ENCODE data around the gene GFRA3. TPM values are rescaled to one million over a fixed set of nuclear protein-coding genes. Genes with fewer than 3 reads are reported as not detected.
"Not testable (repeated sequence)": the region's sequence is repeated elsewhere in the genome, so short reads cannot be mapped to it uniquely, and the experiment has no call there.

GFRA3 gene
- polyA plus RNA-seq, 3 donors, result 0.28 to 0.90 (median 0.56) TPM

DNA sequence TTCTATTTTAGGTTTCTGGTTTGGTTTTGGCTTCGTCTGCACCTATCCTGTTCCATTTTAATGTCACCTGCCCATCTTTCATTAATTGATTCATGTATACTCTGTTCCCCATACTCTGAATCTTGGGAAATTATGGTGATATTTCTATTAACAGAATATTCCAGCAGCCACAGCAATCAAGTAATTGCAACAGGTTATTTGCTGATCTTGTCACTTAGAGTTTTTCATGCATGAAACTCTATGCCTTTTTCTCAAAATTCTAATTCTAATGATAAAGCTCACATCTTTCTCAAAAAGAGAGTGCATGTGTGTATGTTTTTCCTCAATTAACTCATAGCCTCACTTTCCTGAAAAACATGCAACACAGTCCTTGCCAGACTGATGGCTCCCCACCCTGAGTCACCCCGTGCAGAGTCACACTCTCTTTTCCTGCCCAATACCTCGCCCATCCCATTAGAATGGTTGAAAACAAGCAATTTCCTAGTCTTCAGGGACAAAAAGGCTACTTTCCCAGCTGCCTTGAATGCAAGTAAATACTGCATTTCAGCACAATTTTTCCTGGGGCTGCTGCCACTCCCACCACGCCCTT lies 15.6 kb downstream of the GFRA3 start:
- H3K27ac ChIP-seq (ENCODE audit: low read depth, low read length), result no peak overlapping the region
- 63 to 82% (median 66%) methylated on average over 4 of the region's 4 CpGs for WGBS, 3 donors

DNA sequence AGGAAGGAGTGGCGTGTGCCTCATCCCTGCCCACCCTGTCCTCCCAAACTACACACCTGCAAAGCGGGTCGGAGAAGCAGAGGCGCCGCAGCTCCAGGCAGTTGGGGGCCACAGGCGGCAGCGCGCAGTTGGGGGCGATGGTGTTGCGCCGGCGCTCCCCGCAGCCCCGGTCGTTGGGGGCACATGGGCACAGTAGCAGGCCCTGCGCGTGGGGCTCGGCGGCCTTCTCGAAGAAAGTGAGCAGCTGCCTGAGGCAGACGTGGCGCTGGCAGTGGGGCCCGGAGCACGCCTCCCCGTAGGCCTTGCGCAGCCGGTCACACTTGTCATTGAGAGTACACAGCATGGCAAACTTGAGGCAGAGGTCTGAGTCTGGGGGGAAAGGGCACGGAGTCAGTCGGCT lies 16.8 kb downstream of the GFRA3 start:
- H3K27ac ChIP-seq (ENCODE audit: low read depth, low read length), result no peak overlapping the region
- WGBS, 3 donors, result 69 to 77% (median 76%) methylated on average over 26 to 29 of the region's 29 CpGs

DNA sequence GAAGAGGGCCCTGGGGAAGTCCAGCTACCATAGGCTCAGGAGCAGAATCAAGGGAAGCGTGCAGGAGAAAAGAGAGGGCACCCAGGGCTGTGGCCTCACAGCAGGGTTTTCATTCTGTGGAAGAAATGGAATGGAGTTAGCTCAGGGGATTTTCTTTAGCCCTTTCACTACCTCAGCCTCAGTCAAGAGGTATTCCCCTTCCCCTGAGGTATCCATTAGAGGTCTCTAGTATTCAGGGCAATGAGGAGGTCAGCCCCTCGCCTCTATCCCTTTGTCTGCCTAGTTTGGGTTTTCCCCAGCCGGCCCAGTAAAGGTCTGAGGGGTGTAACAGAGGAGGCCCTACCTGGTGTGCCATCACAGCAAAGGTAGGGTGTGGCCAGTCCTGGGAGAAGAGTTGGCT lies 21.5 kb downstream of the GFRA3 start:
- no peak overlapping the region for H3K27ac ChIP-seq (ENCODE audit: low read depth, low read length)
- WGBS, 3 donors, result 88 to 90% (median 88%) methylated on average over 3 of the region's 3 CpGs

DNA sequence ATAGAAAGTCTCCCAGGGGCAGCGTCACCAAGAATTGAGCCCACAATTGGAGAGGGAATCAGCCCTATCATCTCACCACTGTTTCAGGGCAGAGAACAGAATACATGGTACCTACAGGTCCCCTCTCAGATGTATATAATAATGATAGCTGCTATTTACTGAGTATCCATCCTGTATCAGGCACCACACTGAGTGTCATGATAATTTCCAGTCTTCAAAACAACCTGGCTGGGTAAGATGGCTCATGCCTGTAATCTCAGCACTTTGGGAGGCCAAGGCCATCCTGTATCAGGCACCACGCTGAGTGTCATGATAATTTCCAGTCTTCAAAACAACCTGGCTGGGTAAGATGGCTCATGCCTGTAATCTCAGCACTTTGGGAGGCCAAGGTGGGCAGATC lies 26.6 kb downstream of the GFRA3 start:
- not testable (repeated sequence) for H3K27ac ChIP-seq (ENCODE audit: low read depth, low read length)
- 63 to 98% (median 93%) methylated on average over 2 of the region's 2 CpGs for WGBS, 3 donors

DNA sequence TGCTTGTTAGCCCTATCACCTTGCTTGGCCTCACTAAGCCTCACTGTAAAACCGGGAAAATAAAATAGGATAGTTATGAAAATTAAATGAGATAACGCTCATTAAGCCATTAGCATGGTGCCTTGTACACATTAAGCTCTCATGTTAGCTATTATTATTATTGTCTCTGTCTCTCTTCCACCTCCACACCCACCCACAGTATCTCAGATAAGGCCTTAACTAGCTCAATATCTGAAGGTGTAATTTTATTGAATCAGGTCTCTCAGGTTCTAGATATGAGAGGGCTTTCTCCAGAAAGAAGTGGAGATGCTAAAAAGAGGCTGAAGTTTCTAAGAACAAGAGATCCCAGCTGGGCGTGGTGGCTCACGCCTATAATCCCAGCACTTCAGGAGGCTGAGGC lies 27.6 kb downstream of the GFRA3 start:
- 89 to 92% (median 91%) methylated on average over 4 of the region's 4 CpGs for WGBS, 3 donors
- H3K27ac ChIP-seq (ENCODE audit: low read depth, low read length), result no peak overlapping the region

DNA sequence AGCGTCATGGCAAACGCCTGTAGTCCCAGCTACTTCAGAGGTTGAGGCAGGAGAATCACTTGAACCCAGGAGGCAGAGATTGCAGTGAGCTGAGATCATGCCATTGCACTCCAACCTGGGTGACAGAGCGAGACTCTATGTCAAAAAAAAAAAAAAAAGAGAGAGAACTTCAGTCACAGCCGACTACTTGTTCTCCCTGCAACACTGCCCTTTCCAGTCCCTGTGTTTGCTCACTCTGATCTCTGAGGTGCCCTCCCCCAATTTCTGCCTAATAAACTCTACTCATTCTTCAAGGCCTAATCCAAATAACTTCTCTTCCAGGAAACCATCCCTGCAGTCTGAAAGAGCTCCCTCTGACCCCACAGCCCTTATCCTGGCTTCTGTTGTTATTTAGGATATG lies 28.1 kb downstream of the GFRA3 start:
- 80 to 85% (median 82%) methylated on average over 4 of the region's 4 CpGs for WGBS, 3 donors
- no peak overlapping the region for H3K27ac ChIP-seq (ENCODE audit: low read depth, low read length)

DNA sequence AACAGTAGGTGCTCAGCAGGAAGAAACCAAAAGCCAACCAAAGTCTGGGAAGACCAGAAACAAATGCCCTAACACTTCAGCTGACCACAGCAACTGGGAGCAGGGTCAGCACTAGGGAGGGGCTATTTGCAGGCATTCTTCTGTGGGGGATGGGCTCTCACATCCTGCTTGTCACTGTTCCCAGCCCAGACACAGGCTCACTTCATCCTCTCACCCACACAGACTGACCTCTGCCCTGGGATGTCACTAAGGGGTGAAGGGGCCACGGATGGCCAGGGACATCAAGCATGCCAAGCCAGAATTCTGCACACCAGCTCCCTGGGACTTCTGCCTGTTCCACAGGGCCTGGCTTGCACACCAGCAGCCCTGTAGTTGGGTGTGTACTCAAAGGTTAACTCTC lies 28.7 kb downstream of the GFRA3 start:
- 42 to 53% (median 48%) methylated on average over 1 of the region's 1 CpG for WGBS, 3 donors

DNA sequence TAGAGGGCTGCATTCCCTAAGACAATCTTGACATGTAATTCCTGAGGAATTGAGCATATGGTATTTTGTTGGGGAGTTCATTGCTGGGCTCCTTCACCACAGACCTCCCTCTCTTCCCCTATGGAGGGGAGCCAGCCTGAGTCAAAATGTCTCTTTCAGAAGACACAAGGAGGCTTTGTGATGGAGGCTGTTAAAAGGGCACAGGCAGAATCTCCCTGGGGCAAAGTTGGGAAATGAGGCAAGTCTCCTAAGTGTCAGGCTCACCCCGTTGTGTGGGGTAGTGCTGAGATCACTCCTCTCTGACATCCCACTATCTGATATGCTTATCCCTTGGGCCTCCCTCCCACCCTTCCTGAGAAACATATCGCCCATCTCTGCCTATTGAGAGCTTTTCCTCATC lies 30.6 kb downstream of the GFRA3 start:
- 48 to 74% (median 70%) methylated on average over 2 of the region's 2 CpGs for WGBS, 3 donors
- H3K27ac ChIP-seq (ENCODE audit: low read depth, low read length), result no peak overlapping the region

More for the DNA sequence above, 28.7 kb downstream of the GFRA3 start:
- no peak overlapping the region for H3K27ac ChIP-seq (ENCODE audit: low read depth, low read length)

DNA sequence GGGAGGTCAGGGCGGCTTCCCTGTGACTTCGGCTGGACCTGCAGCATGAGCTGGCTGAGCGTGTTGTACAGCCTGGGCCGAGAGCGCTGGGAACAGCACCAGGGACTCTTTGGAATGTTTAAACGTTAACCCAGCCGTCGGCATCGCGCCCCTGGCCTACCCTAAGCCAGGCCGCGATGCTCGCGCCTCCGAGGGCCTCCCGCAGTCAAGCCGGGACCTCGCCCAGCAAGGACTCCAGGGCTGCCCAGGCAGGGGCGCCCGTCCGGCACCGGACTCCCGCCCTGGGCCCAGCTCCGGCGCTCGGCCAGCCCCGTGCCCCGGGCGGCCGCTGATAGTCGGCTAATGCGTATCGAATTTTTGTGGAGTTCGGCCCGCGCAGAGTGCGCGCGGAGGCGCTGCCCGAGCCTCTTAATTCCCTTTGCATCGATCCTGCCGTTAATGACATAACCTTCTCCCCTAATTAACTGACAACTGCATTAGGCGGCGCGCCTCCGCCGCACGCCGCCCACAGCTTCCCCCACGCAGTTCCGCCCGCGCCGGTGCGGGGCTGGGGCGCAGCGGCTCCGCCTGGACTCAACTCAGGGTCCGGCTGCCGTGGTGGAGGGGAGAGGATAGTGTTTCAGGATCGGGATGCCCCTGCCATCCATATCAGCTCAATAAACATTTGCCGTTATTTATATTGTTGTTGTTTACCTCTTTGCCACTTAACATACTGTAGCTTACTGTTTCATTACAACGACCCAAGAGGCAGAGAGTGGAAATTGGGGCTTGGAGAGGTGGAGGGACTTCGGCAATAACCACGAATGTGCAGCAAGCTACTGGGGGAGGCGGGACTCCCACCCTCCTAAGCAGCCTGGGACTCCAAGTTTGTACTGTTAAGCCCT lies 32.5 kb downstream of the GFRA3 start:
- 4 to 7% (median 4%) methylated on average over 63 to 67 of the region's 67 CpGs for WGBS, 3 donors
- no peak overlapping the region for H3K27ac ChIP-seq (ENCODE audit: low read depth, low read length)

DNA sequence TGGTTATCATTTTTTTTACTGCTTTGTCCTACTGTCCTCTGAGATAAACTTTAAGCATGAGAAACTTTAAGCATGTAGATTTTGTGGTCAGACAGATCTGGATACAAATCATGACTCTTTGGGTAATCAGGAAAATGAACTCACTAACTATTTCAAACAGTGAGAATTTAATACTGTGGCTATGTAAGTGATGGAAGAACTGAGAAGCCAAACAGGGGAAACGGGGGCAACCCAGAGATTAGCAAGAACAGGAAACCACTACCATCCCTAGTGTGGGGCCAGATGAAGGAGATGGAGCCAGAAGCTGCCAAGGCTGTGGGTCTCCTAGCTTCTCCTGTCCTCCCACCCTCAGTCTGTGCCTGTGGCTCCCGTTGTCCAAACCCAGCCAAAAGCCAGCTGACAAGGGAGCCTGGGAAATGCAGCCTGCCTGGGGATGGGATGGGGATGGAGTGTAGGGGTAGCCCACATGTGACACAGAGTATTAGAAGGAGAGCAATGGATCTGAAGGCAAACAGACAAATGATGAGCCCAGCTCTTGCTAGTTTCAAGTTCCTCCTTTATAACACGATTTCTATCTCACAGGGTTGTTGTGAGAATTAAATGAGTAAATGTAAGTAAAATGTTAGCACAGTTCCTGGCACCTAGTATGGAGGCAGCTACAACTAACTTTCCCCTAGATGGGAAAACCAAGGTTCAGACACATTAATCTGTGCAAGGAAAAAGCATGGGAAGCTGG lies 33.6 kb downstream of the GFRA3 start:
- WGBS, 3 donors, result 44 to 79% (median 48%) methylated on average over 3 of the region's 3 CpGs
- H3K27ac ChIP-seq (ENCODE audit: low read depth, low read length), result no peak overlapping the region

DNA sequence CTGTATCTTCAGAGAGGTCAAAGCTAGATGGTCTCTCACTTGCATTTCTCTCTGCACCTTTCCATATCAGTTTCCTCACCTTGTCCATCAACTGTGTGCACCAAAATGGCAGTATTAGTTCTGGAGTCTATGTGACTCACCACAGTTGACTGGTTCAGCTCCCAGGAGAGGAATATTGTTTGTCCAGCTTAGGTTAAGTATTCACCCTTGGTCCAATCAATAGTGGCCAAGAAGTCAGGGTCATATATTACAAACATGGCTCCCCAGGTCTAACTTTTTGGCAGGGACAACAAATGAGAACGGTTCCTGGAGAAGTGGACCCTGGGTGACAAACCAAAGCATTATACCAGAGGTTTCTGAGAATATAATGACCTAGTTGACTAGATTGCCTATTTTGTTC lies 36.4 kb downstream of the GFRA3 start:
- 56 to 96% (median 92%) methylated on average over 1 of the region's 1 CpG for WGBS, 3 donors
- H3K27ac ChIP-seq (ENCODE audit: low read depth, low read length), result no peak overlapping the region

DNA sequence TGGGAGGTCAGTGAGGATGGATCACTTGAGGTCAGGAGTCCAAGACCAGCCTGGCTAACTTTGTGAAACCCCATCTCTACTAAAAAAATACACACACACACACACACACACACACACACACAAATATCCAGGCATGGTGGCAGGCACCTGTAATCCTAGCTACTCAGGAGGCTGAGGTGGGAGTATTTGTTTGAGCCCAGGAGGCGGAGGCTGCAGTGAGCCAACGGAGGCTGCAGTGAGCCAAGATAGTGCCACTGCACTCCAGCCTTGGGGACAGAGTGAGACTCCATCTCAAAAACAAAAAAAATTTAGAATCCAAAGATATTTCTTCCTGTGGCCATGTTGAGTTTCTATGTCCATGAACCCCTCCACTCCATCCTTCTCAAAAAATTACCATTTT lies 39.8 kb downstream of the GFRA3 start:
- 81 to 96% (median 95%) methylated on average over 2 of the region's 2 CpGs for WGBS, 3 donors
- H3K27ac ChIP-seq (ENCODE audit: low read depth, low read length), result no peak overlapping the region

DNA sequence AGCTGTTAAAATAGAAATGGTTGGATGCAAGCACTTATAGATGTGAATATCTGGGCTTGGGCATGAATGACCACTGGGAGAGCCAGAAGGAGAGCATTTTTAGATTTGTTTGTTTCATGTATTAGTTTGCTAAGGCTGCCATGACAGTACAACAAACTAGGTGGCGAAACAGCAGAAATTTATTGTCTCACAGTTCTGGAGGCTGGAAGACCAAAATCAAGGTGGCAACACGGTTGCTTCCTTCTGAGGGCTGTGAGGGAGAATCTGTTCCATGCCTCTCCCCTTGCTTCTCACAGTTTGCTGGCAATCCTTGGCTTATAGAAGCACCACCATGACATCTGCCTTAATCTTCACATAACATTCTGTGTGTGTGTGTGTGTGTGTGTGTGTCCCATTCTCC lies 41.1 kb downstream of the GFRA3 start:
- 78 to 86% (median 82%) methylated on average over 2 of the region's 2 CpGs for WGBS, 3 donors
- H3K27ac ChIP-seq (ENCODE audit: low read depth, low read length), result no peak overlapping the region

DNA sequence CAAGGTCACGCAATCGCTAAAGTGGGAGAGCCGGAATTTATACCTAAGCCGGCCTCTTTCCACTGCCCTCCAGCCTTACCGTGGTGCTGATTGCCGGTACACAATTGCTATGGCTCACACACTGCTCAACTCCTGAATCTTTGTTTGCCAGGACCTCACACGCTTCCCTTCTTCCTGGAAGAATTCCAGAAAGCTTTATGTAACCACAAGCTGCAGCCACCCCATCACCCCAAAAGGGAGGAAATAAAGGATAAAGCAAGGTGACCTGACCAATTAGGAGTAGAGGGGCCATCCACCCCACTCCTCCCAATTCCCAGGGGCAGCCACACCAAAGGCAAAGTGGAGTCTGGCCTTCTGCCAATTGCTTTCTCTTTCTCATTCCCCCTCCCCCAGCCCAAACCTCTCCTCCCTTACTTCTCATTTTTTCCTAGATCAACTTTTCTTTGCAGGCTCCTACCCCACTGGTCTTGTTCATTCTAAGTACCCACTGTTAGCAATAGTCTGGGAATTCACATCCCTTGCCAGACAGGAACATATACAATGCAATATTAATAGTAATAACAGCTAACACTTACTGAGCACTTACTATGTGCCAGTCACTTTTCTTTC lies 43.3 kb downstream of the GFRA3 start:
- 22 to 57% (median 53%) methylated on average over 7 of the region's 7 CpGs for whole genome bisulfite sequencing, 3 donors
- H3K27ac ChIP-seq (ENCODE audit: low read depth, low read length), result no peak overlapping the region

DNA sequence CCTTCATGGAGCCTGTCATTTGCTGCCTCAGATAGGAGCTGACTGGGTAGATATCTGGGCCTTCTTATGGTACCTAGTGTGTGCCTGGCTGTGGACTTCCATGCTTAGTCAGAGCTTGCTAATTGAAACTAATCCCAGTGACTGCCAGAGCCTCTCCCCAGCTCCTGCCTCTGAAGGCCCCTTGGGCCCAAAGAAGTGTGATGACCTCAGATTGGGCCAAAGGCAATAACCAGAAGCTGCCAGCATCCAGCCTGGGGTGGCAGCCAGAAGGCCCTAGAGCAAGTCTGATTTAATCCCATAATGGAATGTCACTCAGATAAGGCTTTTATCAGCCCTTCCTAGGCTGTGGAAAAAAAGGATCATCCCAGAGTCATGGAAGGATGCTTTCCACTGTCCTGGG lies 44.2 kb downstream of the GFRA3 start:
- H3K27ac ChIP-seq (ENCODE audit: low read depth, low read length), result no peak overlapping the region

DNA sequence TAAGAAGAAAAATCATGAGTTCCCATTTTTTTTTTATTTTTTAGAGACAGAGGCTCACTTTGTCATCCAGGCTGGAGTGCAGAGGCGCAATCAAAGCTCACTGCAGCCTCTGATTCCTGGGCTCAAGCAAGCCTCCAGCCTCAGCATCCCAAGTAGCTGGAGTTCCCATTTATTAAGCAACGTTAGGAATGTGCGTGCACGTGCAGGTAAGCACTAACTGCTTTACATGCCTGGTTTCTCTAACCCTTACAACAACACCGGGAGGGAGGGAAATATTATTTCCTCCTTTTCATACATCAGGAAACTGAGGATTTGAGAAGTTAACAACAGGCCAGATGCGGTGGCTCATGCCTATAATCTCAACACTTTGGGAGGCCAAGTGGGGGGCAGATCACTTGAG lies 45.0 kb downstream of the GFRA3 start:
- 56 to 81% (median 65%) methylated on average over 6 of the region's 6 CpGs for WGBS, 3 donors
- H3K27ac ChIP-seq (ENCODE audit: low read depth, low read length), result no peak overlapping the region

DNA sequence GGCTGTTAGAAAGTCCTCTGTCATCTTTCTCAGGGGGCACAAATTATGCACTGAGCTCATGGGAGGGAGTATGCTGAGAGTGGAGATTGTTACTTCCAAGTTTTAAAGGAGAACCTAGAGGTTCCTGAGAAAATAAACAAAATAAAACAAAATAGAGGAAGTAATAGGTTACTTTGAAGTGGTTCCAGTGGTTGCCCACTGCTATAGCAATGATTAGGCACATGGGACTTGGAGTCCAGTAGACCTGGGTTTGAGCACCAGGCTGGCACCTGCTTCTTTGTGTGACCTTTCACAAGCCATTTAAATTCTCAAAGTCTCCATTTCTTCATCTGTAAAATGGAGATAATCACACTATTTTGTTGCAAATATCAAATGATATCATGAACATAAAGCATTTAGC lies 47.5 kb downstream of the GFRA3 start:
- no peak overlapping the region for H3K27ac ChIP-seq (ENCODE audit: low read depth, low read length)

DNA sequence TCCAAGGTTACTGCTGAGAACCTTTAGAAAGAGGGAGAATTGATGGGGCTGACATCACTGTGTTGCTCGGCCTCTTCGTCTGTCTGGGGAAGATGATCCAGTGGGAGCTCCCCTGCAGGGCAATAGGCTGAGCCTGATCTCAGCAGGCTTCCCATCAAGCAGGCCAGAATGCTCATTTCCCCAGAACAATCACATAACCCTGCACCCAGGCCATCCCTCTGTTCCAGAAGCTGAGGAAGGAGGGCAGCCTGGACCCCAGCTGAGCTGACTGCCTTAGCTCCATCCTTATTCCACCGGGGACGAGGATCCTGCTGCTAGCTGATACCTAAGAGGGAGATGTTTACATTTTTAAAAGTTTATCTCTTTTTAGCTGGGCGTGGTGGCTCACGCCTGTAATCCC lies 49.7 kb downstream of the GFRA3 start:
- WGBS, 3 donors, result 86 to 90% (median 87%) methylated on average over 6 of the region's 6 CpGs
- no peak overlapping the region for H3K27ac ChIP-seq (ENCODE audit: low read depth, low read length)

DNA sequence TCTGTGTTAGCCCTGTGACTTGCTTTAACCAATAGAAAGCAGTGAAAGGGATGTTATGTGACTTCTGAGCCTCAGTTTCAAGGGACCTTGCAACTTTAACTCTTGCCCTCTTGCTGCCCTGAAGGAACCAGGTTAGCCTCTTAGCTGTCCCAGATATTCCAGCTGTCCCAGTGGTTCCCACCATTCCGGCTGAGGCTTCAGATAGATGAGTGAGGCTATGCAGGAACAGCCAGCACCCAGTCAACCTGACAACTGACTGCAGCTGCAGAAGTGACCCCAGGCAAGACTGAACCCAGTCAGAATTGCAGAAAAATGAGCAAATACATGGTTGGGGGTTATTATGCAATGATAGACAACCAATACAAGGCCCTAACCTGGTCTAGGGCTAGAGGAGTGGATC lies 50.9 kb downstream of the GFRA3 start:
- 85 to 97% (median 97%) methylated on average over 1 of the region's 1 CpG for WGBS, 3 donors
- no peak overlapping the region for H3K27ac ChIP-seq (ENCODE audit: low read depth, low read length)
